HG02623 (cell line): ENCODE measurements around the gene LRP1B.
A peak's percentile ranks its signal among the peaks of the same experiment; 100 is the strongest.
"Not testable (repeated sequence)": the region's sequence is repeated elsewhere in the genome, so short reads cannot be mapped to it uniquely, and the experiment has no call there.

Experiments
- ATAC-seq: cut with Tn5 transposase; IDR thresholded peaks from one replicate; pipeline ENCODE4 v1.9.1; 2021; ENCODE audit warnings: moderate library complexity; ENCODE audit not compliant: unreplicated experiment

The LRP1B gene

GRCh38 chr2:140658760-140659692, 1471.8 kb downstream of the LRP1B start:
- ATAC-seq: no peak

- ATAC-seq: no peak
Measured at GRCh38 chr2:140657657-140658056, 1473.2 kb downstream of the LRP1B start.

- no peak for ATAC-seq
Measured at GRCh38 chr2:140654565-140654964, 1476.3 kb downstream of the LRP1B start.

GRCh38 chr2:140650825-140651224, 1480.0 kb downstream of the LRP1B start:
- no peak for ATAC-seq

- not testable (repeated sequence) for ATAC-seq
Measured at GRCh38 chr2:140650134-140650533, 1480.7 kb downstream of the LRP1B start.

GRCh38 chr2:140648393-140648792, 1482.4 kb downstream of the LRP1B start:
- ATAC-seq: no peak

GRCh38 chr2:140643761-140644187, 1487.0 kb downstream of the LRP1B start:
- no peak for ATAC-seq

GRCh38 chr2:140641163-140641562, 1489.7 kb downstream of the LRP1B start:
- no peak for ATAC-seq

- peak; percentile 75 for ATAC-seq
Measured at GRCh38 chr2:140639628-140640027, 1491.2 kb downstream of the LRP1B start.

- ATAC-seq: no peak
Measured at GRCh38 chr2:140630557-140630956, 1500.3 kb downstream of the LRP1B start.

GRCh38 chr2:140627885-140628284, 1502.9 kb downstream of the LRP1B start:
- no peak for ATAC-seq

- ATAC-seq: no peak
Measured at GRCh38 chr2:140627136-140627535, 1503.7 kb downstream of the LRP1B start.

- no peak for ATAC-seq
Measured at GRCh38 chr2:140624200-140624599, 1506.6 kb downstream of the LRP1B start.

- no peak for ATAC-seq
Measured at GRCh38 chr2:140621583-140622362, 1509.0 kb downstream of the LRP1B start.

GRCh38 chr2:140604788-140605187, 1526.0 kb downstream of the LRP1B start:
- peak; percentile 71 for ATAC-seq

GRCh38 chr2:140604096-140604495, 1526.7 kb downstream of the LRP1B start:
- ATAC-seq: no peak

- no peak for ATAC-seq
Measured at GRCh38 chr2:140603416-140603815, 1527.4 kb downstream of the LRP1B start.

- ATAC-seq: no peak
Measured at GRCh38 chr2:140601801-140602200, 1529.0 kb downstream of the LRP1B start.

GRCh38 chr2:140601342-140601741, 1529.5 kb downstream of the LRP1B start:
- no peak for ATAC-seq

- no peak for ATAC-seq
Measured at GRCh38 chr2:140600116-140600515, 1530.7 kb downstream of the LRP1B start.

GRCh38 chr2:140597836-140598235, 1533.0 kb downstream of the LRP1B start:
- ATAC-seq: no peak

- ATAC-seq: no peak
Measured at GRCh38 chr2:140597205-140597604, 1533.6 kb downstream of the LRP1B start.
